Measurements from ENCODE around the gene JMJD8.
A peak's percentile ranks its signal among the peaks of the same experiment; 100 is the strongest.

GRCh38 chr16:695355-696089 is 11.4 kb upstream of the JMJD8 start:
- TF ChIP-seq ZBTB33 (IDR thresholded peaks at IDR 0.05; ENCODE audit: extremely low read depth, insufficient replicate concordance, low read length) (no peak), POLR2AphosphoS5 (IDR thresholded peaks at IDR 0.05; ENCODE audit: low read depth, low read length) (peak; percentile 55), RAD21 (IDR thresholded peaks at IDR 0.05; ENCODE audit: low read depth) (no peak), REST (IDR thresholded peaks at IDR 0.05; ENCODE audit: low read depth) (no peak)

Measured in HCT116 (cell line).